Measurements from ENCODE around the gene MOGAT1. TPM values are rescaled to one million over a fixed set of nuclear protein-coding genes. Genes with fewer than 3 reads are reported as not detected.

The MOGAT1 gene
- total RNA-seq, 1 donor, result not detected

GRCh38 chr2:222734703-222735014, 63.2 kb downstream of the MOGAT1 start:
- Histone ChIP-seq H3K9me3 (ENCODE audit: low read depth, low read length) (no peaks in the 10 kb centered on the region), H3K4me2 (ENCODE audit: insufficient read depth, low read length) (peak overlapping the region; percentile 7), H2AFZ (ENCODE audit: low read length) (peak overlapping the region; percentile 79), H3K36me3 (ENCODE audit: insufficient read depth, low read length) (no peaks in the 10 kb centered on the region), H4K20me1 (ENCODE audit: insufficient read depth, low read length) (no peaks in the 10 kb centered on the region), H3K79me2 (ENCODE audit: insufficient read depth, low read length) (no peaks in the 10 kb centered on the region), H3K27ac (ENCODE audit: low read depth, low read length) (no peak overlapping the region), H3K4me1 (ENCODE audit: insufficient read depth, low read length) (peaks cover 21% of the 10 kb centered on the region), H3K27me3 (ENCODE audit: insufficient read depth, low read length) (no peaks in the 10 kb centered on the region), H3K4me3 (ENCODE audit: insufficient read depth, low read length) (no peak overlapping the region)
- peak; percentile 66 for DNase-seq (ENCODE audit: insufficient read length, low spot score, missing footprints)
- no peak for TF ChIP-seq CTCF (IDR thresholded peaks at IDR 0.05; ENCODE audit: extremely low read depth, low read depth, low read length)

GRCh38 chr2:222736301-222736700, 64.8 kb downstream of the MOGAT1 start:
- no peak for TF ChIP-seq CTCF (IDR thresholded peaks at IDR 0.05; ENCODE audit: extremely low read depth, low read depth, low read length)
- H3K27ac ChIP-seq (ENCODE audit: low read depth, low read length), result no peak overlapping the region
- H4K20me1 ChIP-seq (ENCODE audit: insufficient read depth, low read length), result no peaks in the 10 kb centered on the region
- no peak overlapping the region for H3K4me2 ChIP-seq (ENCODE audit: insufficient read depth, low read length)
- no peak for DNase-seq (ENCODE audit: insufficient read length, low spot score, missing footprints)
- H3K36me3 ChIP-seq (ENCODE audit: insufficient read depth, low read length), result no peaks in the 10 kb centered on the region
- no peaks in the 10 kb centered on the region for H3K27me3 ChIP-seq (ENCODE audit: insufficient read depth, low read length)
- no peaks in the 10 kb centered on the region for H3K79me2 ChIP-seq (ENCODE audit: insufficient read depth, low read length)
- no peaks in the 10 kb centered on the region for H3K9me3 ChIP-seq (ENCODE audit: low read depth, low read length)
- H2AFZ ChIP-seq (ENCODE audit: low read length), result no peak overlapping the region
- H3K4me1 ChIP-seq (ENCODE audit: insufficient read depth, low read length), result peaks cover 18% of the 10 kb centered on the region
- H3K4me3 ChIP-seq (ENCODE audit: insufficient read depth, low read length), result no peak overlapping the region

- no peak overlapping the region for H3K4me2 ChIP-seq (ENCODE audit: insufficient read depth, low read length)
- DNase-seq (ENCODE audit: insufficient read length, low spot score, missing footprints), result no peak
- H3K27ac ChIP-seq (ENCODE audit: low read depth, low read length), result no peak overlapping the region
- H2AFZ ChIP-seq (ENCODE audit: low read length), result no peak overlapping the region
- H3K4me1 ChIP-seq (ENCODE audit: insufficient read depth, low read length), result peaks cover 18% of the 10 kb centered on the region
- H3K27me3 ChIP-seq (ENCODE audit: insufficient read depth, low read length), result no peaks in the 10 kb centered on the region
- no peak overlapping the region for H3K4me3 ChIP-seq (ENCODE audit: insufficient read depth, low read length)
- no peaks in the 10 kb centered on the region for H3K9me3 ChIP-seq (ENCODE audit: low read depth, low read length)
- no peaks in the 10 kb centered on the region for H3K36me3 ChIP-seq (ENCODE audit: insufficient read depth, low read length)
- H4K20me1 ChIP-seq (ENCODE audit: insufficient read depth, low read length), result no peaks in the 10 kb centered on the region
- no peaks in the 10 kb centered on the region for H3K79me2 ChIP-seq (ENCODE audit: insufficient read depth, low read length)
- no peak for TF ChIP-seq CTCF (IDR thresholded peaks at IDR 0.05; ENCODE audit: extremely low read depth, low read depth, low read length)
Observed at GRCh38 chr2:222736924-222737323, 65.5 kb downstream of the MOGAT1 start.

- H3K79me2 ChIP-seq (ENCODE audit: insufficient read depth, low read length), result no peaks in the 10 kb centered on the region
- peaks cover 21% of the 10 kb centered on the region for H3K4me1 ChIP-seq (ENCODE audit: insufficient read depth, low read length)
- no peak overlapping the region for H3K4me3 ChIP-seq (ENCODE audit: insufficient read depth, low read length)
- H3K27ac ChIP-seq (ENCODE audit: low read depth, low read length), result no peak overlapping the region
- no peak for DNase-seq (ENCODE audit: insufficient read length, low spot score, missing footprints)
- TF ChIP-seq CTCF (IDR thresholded peaks at IDR 0.05; ENCODE audit: extremely low read depth, low read depth, low read length), result no peak
- no peaks in the 10 kb centered on the region for H3K27me3 ChIP-seq (ENCODE audit: insufficient read depth, low read length)
- no peaks in the 10 kb centered on the region for H3K9me3 ChIP-seq (ENCODE audit: low read depth, low read length)
- no peaks in the 10 kb centered on the region for H3K36me3 ChIP-seq (ENCODE audit: insufficient read depth, low read length)
- H4K20me1 ChIP-seq (ENCODE audit: insufficient read depth, low read length), result no peaks in the 10 kb centered on the region
- no peak overlapping the region for H2AFZ ChIP-seq (ENCODE audit: low read length)
- no peak overlapping the region for H3K4me2 ChIP-seq (ENCODE audit: insufficient read depth, low read length)
Observed at GRCh38 chr2:222738312-222738711, 66.9 kb downstream of the MOGAT1 start.

Data from osteoblast (primary cell).